Neural cell (in vitro differentiated cells): Measurements from ENCODE around the gene PCBP4.
"Not testable (repeated sequence)": the region's sequence is repeated elsewhere in the genome, so short reads cannot be mapped to it uniquely, and the experiment has no call there.

Experiments
- CTCF ChIP-seq: fragments of 450-650 bp; IDR thresholded peaks from 2 replicates; pipeline ENCODE4 v1.5.1; 2014; ENCODE audit warnings: antibody characterized with exemption, mild to moderate bottlenecking, moderate library complexity; ENCODE audit not compliant: poor library complexity, severe bottlenecking
- POLR2AphosphoS5 ChIP-seq: IDR thresholded peaks from 2 replicates; pipeline ENCODE4 v1.6.1; 2012
- REST ChIP-seq: IDR thresholded peaks from 2 replicates; pipeline ENCODE4 v1.6.1; 2012; ENCODE audit warnings: borderline replicate concordance
- SMC3 ChIP-seq: fragments of 450-650 bp; conservative IDR thresholded peaks from 2 replicates; pipeline ENCODE4 v1.6.1; 2014; ENCODE audit warnings: antibody characterized with exemption, mild to moderate bottlenecking, moderate library complexity; ENCODE audit not compliant: poor library complexity

- not testable (repeated sequence) for TF ChIP-seq POLR2AphosphoS5, CTCF, REST, SMC3
Observed at GRCh38 chr3:51928981-51929380, 38.3 kb downstream of the PCBP4 start.
